ENCODE data around the gene AAK1.
"Not testable (repeated sequence)": the region's sequence is repeated elsewhere in the genome, so short reads cannot be mapped to it uniquely, and the experiment has no call there.

Gene AAK1

GRCh38 chr2:69452687-69453086 lies 190.9 kb downstream of the AAK1 start:
- no peak overlapping the region for H3K4me3 ChIP-seq (replicated peaks; ENCODE audit: low read depth, low read length)
- no peak for TF ChIP-seq CTCF (IDR thresholded peaks at IDR 0.05; ENCODE audit: low read depth, low read length, missing control alignments)
- DNase-seq (ENCODE audit: extremely low read depth, low read depth) = no peak

DNA sequence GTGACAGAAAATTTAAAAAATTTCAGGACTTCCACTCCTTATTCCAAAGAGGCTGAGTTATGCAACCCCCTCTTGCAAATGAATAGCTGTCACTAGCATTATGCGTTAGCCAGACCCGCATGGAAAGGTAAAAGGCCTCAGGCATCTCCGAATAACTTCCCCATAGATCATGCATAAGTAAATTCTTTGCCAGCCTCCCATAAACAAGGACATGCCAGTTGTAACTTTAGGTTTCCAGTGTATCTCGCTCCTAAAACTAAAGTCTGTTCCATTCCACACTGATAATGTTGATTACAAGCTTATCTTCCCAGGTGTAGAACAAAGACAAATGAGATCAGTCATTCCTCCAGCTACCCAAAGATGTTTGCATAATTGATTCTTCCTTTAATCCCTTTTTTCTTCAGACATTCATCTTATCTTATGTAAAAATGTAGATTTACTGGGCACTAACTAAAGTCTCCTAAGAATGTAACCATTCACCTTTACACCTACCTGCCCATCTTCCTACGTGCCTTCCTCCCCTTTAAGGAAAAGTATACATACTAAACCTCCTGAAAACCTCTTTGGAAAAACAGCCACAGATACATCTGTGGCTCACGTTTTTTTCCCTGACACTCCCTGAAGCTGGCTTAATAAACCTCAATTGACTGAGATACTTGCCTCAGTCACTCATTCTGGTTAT lies 192.7 kb downstream of the AAK1 start:
- no peak for DNase-seq (ENCODE audit: extremely low read depth, low read depth)
- TF ChIP-seq CTCF (IDR thresholded peaks at IDR 0.05; ENCODE audit: low read depth, low read length, missing control alignments) = no peak
- no peak overlapping the region for H3K4me3 ChIP-seq (replicated peaks; ENCODE audit: low read depth, low read length)

- H3K4me3 ChIP-seq (replicated peaks; ENCODE audit: low read depth, low read length) = no peak overlapping the region
- TF ChIP-seq CTCF (IDR thresholded peaks at IDR 0.05; ENCODE audit: low read depth, low read length, missing control alignments) = no peak
- no peak for DNase-seq (ENCODE audit: extremely low read depth, low read depth)
Observed at GRCh38 chr2:69449906-69450305, 193.6 kb downstream of the AAK1 start.

DNA sequence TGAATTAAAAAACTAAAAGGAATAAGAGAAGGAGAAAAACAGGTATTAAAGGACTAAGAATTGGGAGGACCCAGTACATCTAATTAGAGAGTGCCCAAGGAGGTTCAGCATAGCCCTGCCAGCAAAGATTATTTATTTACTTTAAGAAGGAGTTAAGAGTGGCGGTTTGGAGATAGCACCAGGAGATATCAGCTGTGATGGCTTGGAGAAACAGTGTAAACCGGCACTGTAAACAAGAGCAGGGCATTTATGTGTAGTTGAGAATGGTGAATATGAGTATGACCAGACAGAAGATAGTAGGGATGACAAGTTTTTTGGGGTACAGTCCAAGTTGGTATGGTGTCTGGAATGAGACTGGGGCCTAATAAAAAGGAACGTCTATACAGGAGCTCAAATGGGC lies 199.9 kb downstream of the AAK1 start:
- H3K4me3 ChIP-seq (replicated peaks; ENCODE audit: low read depth, low read length); DNase-seq (ENCODE audit: extremely low read depth, low read depth): not testable (repeated sequence)

GRCh38 chr2:69439499-69439898 lies 204.0 kb downstream of the AAK1 start:
- DNase-seq (ENCODE audit: extremely low read depth, low read depth); H3K4me3 ChIP-seq (replicated peaks; ENCODE audit: low read depth, low read length): not testable (repeated sequence)

DNA sequence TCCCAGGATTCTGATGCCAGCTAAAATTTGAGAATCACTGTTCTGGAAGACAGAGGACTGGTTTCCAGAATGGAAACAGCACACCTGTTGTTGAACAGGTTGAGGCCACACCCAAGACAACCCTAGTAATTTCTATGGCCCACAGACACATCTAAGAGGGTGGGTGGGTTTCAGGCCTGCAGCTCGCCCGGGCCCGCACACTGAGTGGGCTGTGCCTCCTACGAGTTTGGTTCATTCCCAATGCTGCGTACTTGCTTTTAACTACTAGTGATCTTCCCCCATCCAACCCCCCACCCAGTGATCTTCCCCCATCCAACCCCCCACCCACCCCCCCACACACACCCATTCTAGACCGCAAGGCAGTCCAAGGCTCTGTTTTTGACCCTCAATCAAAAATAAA lies 205.0 kb downstream of the AAK1 start:
- TF ChIP-seq CTCF (IDR thresholded peaks at IDR 0.05; ENCODE audit: low read depth, low read length, missing control alignments) = no peak
- no peak for DNase-seq (ENCODE audit: extremely low read depth, low read depth)
- H3K4me3 ChIP-seq (replicated peaks; ENCODE audit: low read depth, low read length) = no peak overlapping the region

GRCh38 chr2:69437751-69438154 lies 205.8 kb downstream of the AAK1 start:
- DNase-seq (ENCODE audit: extremely low read depth, low read depth) = no peak
- H3K4me3 ChIP-seq (replicated peaks; ENCODE audit: low read depth, low read length) = peak overlapping the region; percentile 66
- no peak for TF ChIP-seq CTCF (IDR thresholded peaks at IDR 0.05; ENCODE audit: low read depth, low read length, missing control alignments)

Data from HFF-Myc (cell line).